T-helper 2 cell treated with Interferon-gamma antibody and Interleukin-4, amounts not matched to agents 100 ng/mL and 5 ng/mL, for 36 hours (primary cell): ENCODE measurements around the gene GRID2. TPM values are rescaled to one million over a fixed set of nuclear protein-coding genes. Genes with fewer than 3 reads are reported as not detected.

Experiments used
- intact Hi-C: fragments of 100-400 bp; cut with micrococcal nuclease; formaldehyde crosslinking; loops from one replicate; pipeline ENCODE4 v1.15.1; 2023
- total RNA-seq: library from RNA; stranded (reverse); gene quantifications from 2 replicates; pipeline ENCODE4 v1.2.3, GENCODE V29; 2022

The GRID2 gene
- total RNA-seq, 1 donor from 2014 or later: not detected

DNA sequence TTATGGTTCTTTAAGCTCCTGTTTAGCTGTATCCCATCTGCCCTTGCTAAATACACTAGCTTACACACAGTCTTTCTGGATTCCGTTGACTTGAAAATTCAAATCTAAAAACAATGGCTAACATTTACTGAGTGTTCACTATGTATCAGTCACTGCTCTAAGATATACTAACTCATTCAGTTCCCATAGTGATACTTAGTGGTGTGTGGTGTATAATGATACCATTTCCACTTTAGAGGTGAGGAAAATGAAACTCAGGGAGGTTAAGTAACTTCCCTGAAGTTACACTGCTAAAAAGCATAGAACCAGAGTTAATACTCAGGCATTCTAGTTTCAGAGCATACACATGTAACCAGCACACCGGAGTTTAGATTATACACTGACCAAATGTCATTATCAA lies 762.0 kb downstream of the GRID2 start:
- intact Hi-C loops: no loop called here

GRCh38 chr4:93066749-93067148 lies 763.0 kb downstream of the GRID2 start:
- intact Hi-C loops: no loop called here

- intact Hi-C loops: no loop called here
Observed at GRCh38 chr4:93072292-93072691, 768.5 kb downstream of the GRID2 start.

GRCh38 chr4:93080316-93080715 lies 776.5 kb downstream of the GRID2 start:
- intact Hi-C loops: no loop called here

DNA sequence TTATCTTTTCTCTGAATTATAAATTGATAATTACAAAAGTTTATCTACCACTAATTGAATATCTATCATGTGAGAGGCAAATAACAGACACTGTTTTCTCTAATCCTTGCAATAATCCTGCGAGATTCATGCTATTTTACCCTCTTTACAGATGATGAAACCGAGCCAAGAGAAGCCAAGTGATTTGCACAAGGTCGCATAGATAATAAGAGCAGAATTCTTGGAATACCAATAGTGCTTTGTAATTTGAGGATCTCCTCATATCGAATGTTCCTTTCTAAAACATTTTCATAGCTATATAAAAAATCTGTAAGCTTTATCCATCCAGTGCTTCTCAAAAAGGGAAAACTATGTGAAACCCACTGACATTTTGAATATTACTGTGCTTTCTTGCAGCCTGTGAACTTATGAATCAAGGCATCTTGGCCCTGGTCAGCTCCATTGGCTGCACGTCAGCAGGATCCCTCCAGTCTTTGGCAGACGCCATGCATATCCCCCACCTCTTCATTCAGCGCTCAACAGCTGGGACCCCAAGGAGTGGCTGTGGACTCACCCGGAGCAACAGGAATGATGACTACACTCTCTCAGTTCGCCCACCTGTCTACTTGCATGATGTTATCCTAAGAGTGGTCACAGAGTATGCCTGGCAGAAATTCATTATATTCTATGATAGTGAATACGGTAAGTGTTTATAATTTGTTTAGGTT lies 781.0 kb downstream of the GRID2 start:
- intact Hi-C loops: no loop called here

- intact Hi-C loops: no loop called here
Observed at GRCh38 chr4:93086356-93086755, 782.6 kb downstream of the GRID2 start.

DNA sequence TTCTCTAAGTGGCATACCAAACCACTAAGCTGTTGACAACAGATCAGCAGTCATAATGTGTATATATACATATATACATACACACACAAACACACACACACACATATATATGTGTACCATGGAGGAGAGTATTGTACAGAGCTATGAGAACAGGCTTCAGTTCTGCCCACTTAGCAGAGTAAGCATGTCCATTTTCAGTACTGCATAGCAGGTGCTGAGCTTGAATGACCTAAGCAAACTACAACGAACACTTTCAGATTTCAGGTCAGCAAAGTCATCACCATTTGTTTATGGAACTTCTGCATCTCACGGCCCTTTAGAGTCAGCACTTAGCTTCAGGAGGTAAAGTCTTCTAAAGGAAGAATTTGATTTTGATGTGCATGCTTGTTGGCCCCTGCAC lies 789.0 kb downstream of the GRID2 start:
- intact Hi-C loops: no loop called here

DNA sequence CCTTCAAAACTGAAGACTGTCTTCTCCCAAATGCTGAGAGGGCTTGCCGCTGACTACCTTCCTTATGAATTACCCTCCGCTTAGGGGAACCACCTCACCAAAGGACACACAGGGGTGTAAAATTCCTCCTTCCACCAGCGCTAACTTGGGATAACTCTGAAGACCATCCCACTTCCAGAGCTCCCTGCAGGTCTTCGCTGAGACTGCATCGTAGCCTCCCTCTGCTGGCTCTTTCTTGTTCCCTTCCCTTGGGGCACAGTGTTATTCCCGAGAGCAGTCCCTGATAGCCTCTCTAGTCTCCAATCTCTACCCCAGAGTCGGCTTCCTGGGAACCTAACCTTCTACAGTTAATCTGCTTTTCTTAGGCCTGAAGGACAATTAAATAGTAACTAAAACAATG lies 799.3 kb downstream of the GRID2 start:
- intact Hi-C loops: no loop called here

- intact Hi-C loops: no loop called here
Observed at GRCh38 chr4:93116624-93117023, 812.9 kb downstream of the GRID2 start.

DNA sequence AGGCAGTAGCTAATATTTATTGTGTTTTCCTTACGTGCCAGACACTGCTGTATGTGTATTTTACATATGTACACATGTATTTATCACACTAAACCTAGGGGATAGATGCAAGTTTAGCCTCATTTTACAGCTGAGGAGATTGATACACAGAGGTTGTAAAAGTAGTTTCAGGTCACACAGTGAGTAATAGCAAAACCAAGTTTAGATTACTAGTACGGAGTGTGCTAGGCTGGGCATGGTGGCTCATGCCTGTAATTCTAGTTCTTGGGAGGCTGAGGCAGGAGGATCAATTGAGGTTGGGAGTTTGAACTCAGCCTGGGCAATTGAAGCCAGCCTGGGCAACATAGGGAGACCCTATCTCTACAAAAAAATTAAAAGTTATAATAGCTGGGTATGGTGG lies 823.7 kb downstream of the GRID2 start:
- intact Hi-C loops: no loop called here

GRCh38 chr4:93132631-93133030 lies 828.9 kb downstream of the GRID2 start:
- intact Hi-C loops: no loop called here

DNA sequence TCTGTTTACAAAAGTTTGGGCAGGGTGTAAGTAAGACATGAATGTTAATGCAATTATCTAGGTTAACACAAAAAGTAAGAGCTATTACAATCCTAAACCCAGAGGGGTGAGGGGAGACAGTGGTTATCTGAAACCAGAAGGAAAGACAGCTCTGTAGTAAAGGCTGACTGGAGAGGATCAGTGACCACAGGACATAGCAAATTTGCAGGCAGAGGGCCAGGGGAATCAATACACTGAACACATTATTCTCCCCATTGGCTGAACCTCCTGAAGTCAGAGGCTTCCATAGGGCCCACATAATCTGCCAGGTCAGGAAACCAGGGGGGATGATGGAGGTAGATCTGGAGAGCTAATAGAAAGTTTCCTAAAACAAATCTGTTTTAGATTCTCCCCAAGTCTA lies 835.4 kb downstream of the GRID2 start:
- intact Hi-C loops: no loop called here

DNA sequence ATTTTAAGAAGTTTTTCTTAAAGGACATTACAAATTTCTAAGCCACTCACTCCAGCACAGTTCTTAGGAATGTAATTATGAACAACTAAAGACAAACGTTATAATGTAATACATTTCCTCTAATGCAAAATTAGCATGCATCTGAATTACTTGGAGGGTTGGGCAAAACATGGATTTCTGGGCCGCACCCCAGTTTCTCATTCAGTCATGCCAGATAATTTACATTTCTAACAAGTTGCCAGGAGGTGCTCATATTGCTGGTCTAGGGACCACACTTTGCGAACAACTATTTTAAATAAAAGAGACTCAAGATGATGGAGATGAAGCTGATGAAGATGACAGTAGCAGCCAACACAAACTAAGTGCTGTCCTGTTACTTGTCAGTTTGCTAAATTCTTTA lies 840.1 kb downstream of the GRID2 start:
- intact Hi-C loops: no loop called here

GRCh38 chr4:93144644-93145043 lies 840.9 kb downstream of the GRID2 start:
- intact Hi-C loops: no loop called here

GRCh38 chr4:93147524-93148212 lies 843.9 kb downstream of the GRID2 start:
- intact Hi-C loops: no loop called here

GRCh38 chr4:93152491-93152890 lies 848.7 kb downstream of the GRID2 start:
- intact Hi-C loops: no loop called here

DNA sequence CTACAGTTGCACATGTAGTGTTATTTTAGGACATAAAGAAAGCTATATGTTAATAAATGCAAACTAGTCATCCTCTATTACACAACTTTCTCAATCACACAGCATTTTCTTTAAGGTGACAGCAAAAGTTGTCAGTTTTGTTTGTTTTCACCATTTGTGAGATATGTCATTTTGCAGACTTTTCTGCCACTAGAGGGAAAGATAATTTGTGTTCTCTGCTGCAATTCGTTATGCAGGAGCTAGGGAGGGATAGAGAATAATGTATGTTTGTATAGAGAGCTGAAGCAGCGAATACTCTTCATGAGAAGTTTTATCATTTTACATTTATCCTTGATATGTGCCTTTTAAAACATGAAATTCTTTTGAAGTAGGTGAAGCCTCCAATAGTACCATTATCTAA lies 854.2 kb downstream of the GRID2 start:
- intact Hi-C loops: no loop called here

- intact Hi-C loops: no loop called here
Observed at GRCh38 chr4:93168053-93168452, 864.3 kb downstream of the GRID2 start.

DNA sequence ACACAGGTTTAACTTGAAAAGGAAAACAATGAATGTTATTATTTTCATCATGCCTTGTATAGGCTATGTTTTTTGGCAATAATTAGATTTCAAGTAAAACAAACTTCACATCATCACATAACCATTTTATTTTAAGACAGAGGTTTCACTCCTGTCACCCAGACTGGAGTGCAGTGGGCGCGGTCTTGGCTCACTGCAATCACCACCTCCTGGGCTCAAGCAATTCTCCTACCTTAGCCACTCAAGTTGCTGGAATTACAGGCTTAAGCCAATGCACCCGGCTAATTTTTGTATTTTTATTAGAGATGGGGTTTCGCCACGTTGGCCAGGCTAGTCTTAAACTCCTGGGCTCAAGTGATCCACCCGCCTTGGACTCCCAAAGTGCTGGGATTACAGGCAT lies 866.2 kb downstream of the GRID2 start:
- intact Hi-C loops: no loop called here

GRCh38 chr4:93174598-93174997 lies 870.8 kb downstream of the GRID2 start:
- intact Hi-C loops: no loop called here

GRCh38 chr4:93178279-93178678 lies 874.5 kb downstream of the GRID2 start:
- intact Hi-C loops: no loop called here

DNA sequence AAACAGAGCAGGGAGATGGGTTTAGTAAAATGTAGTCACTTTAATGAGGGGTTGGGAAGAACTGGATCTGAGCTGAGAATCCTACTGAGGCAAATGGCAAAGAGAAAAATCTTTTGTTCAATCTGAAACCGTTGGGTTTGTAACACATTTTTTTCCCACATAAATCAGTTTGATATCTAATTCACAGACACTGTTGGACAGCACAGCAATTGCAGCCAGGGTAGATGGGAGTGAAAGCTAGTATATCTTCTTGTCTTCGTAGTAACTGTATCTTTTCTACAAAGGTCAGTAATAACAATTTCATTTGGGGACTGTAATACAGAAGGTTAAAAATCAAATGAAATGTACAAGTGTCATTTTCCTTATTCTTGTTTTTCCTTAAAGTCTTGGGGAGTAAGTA lies 875.3 kb downstream of the GRID2 start:
- intact Hi-C loops: no loop called here

GRCh38 chr4:93182722-93183121 lies 879.0 kb downstream of the GRID2 start:
- intact Hi-C loops: no loop called here
